ENCODE data around the gene GAREM1.

GAREM1 gene

GRCh38 chr18:32337821-32338220 is 132.9 kb downstream of the GAREM1 start:
- Histone ChIP-seq H3K36me3 (ENCODE audit: insufficient read depth, low read length) (no peaks in the 10 kb centered on the region), H3K4me3 (ENCODE audit: low read length) (no peak overlapping the region), H3K4me1 (ENCODE audit: control insufficient read depth, insufficient read depth, low read length) (no peaks in the 10 kb centered on the region), H3K27me3 (ENCODE audit: control insufficient read depth, insufficient read depth, low read length) (no peaks in the 10 kb centered on the region), H3K9me3 (replicated peaks; ENCODE audit: low read length) (no peaks in the 10 kb centered on the region), H3K4me2 (ENCODE audit: low read length) (no peak overlapping the region), H3K9ac (ENCODE audit: low read depth, low read length) (no peak overlapping the region)

- no peaks in the 10 kb centered on the region for H3K9me3 ChIP-seq (replicated peaks; ENCODE audit: low read length)
Observed at GRCh38 chr18:32337347-32337746, 133.3 kb downstream of the GAREM1 start.

GRCh38 chr18:32335228-32335627 is 135.5 kb downstream of the GAREM1 start:
- Histone ChIP-seq H3K9me3 (replicated peaks; ENCODE audit: low read length) (no peaks in the 10 kb centered on the region), H3K4me1 (ENCODE audit: control insufficient read depth, insufficient read depth, low read length) (no peaks in the 10 kb centered on the region), H3K4me3 (ENCODE audit: low read length) (no peak overlapping the region), H3K9ac (ENCODE audit: low read depth, low read length) (no peak overlapping the region), H3K4me2 (ENCODE audit: low read length) (no peak overlapping the region), H3K27me3 (ENCODE audit: control insufficient read depth, insufficient read depth, low read length) (no peaks in the 10 kb centered on the region), H3K36me3 (ENCODE audit: insufficient read depth, low read length) (no peaks in the 10 kb centered on the region)

More at GRCh38 chr18:32337347-32337746, 133.3 kb downstream of the GAREM1 start:
- Histone ChIP-seq H3K4me1 (ENCODE audit: control insufficient read depth, insufficient read depth, low read length) (no peaks in the 10 kb centered on the region), H3K27me3 (ENCODE audit: control insufficient read depth, insufficient read depth, low read length) (no peaks in the 10 kb centered on the region), H3K4me3 (ENCODE audit: low read length) (no peak overlapping the region), H3K9ac (ENCODE audit: low read depth, low read length) (no peak overlapping the region), H3K4me2 (ENCODE audit: low read length) (no peak overlapping the region), H3K36me3 (ENCODE audit: insufficient read depth, low read length) (no peaks in the 10 kb centered on the region)

- peaks cover 2% of the 10 kb centered on the region for H3K4me1 ChIP-seq (ENCODE audit: control insufficient read depth, insufficient read depth, low read length)
- no peak overlapping the region for H3K9ac ChIP-seq (ENCODE audit: low read depth, low read length)
- H3K4me3 ChIP-seq (ENCODE audit: low read length), result no peak overlapping the region
- H3K36me3 ChIP-seq (ENCODE audit: insufficient read depth, low read length), result no peaks in the 10 kb centered on the region
- H3K27me3 ChIP-seq (ENCODE audit: control insufficient read depth, insufficient read depth, low read length), result no peaks in the 10 kb centered on the region
- no peaks in the 10 kb centered on the region for H3K9me3 ChIP-seq (replicated peaks; ENCODE audit: low read length)
- H3K4me2 ChIP-seq (ENCODE audit: low read length), result no peak overlapping the region
Observed at GRCh38 chr18:32333781-32334180, 136.9 kb downstream of the GAREM1 start.

GRCh38 chr18:32332708-32333107 is 138.0 kb downstream of the GAREM1 start:
- Histone ChIP-seq H3K4me1 (ENCODE audit: control insufficient read depth, insufficient read depth, low read length) (peaks cover 13% of the 10 kb centered on the region), H3K27me3 (ENCODE audit: control insufficient read depth, insufficient read depth, low read length) (no peaks in the 10 kb centered on the region), H3K36me3 (ENCODE audit: insufficient read depth, low read length) (no peaks in the 10 kb centered on the region), H3K9ac (ENCODE audit: low read depth, low read length) (no peak overlapping the region), H3K9me3 (replicated peaks; ENCODE audit: low read length) (no peaks in the 10 kb centered on the region), H3K4me3 (ENCODE audit: low read length) (no peak overlapping the region), H3K4me2 (ENCODE audit: low read length) (no peak overlapping the region)

- H3K9me3 ChIP-seq (replicated peaks; ENCODE audit: low read length), result no peaks in the 10 kb centered on the region
Observed at GRCh38 chr18:32328974-32329373, 141.7 kb downstream of the GAREM1 start.

GRCh38 chr18:32328379-32328778 is 142.3 kb downstream of the GAREM1 start:
- Histone ChIP-seq H3K9me3 (replicated peaks; ENCODE audit: low read length) (no peaks in the 10 kb centered on the region), H3K27me3 (ENCODE audit: control insufficient read depth, insufficient read depth, low read length) (no peaks in the 10 kb centered on the region), H3K36me3 (ENCODE audit: insufficient read depth, low read length) (no peaks in the 10 kb centered on the region), H3K4me3 (ENCODE audit: low read length) (no peak overlapping the region), H3K4me2 (ENCODE audit: low read length) (peak overlapping the region; percentile 34), H3K9ac (ENCODE audit: low read depth, low read length) (peak overlapping the region; percentile 34), H3K4me1 (ENCODE audit: control insufficient read depth, insufficient read depth, low read length) (peaks cover 36% of the 10 kb centered on the region)

More at GRCh38 chr18:32328974-32329373, 141.7 kb downstream of the GAREM1 start:
- H3K4me1 ChIP-seq (ENCODE audit: control insufficient read depth, insufficient read depth, low read length), result peaks cover 34% of the 10 kb centered on the region
- H3K9ac ChIP-seq (ENCODE audit: low read depth, low read length), result no peak overlapping the region
- H3K27me3 ChIP-seq (ENCODE audit: control insufficient read depth, insufficient read depth, low read length), result no peaks in the 10 kb centered on the region
- no peak overlapping the region for H3K4me3 ChIP-seq (ENCODE audit: low read length)
- no peak overlapping the region for H3K4me2 ChIP-seq (ENCODE audit: low read length)
- H3K36me3 ChIP-seq (ENCODE audit: insufficient read depth, low read length), result no peaks in the 10 kb centered on the region

- Histone ChIP-seq H3K9ac (ENCODE audit: low read depth, low read length) (no peak overlapping the region), H3K27me3 (ENCODE audit: control insufficient read depth, insufficient read depth, low read length) (no peaks in the 10 kb centered on the region), H3K4me3 (ENCODE audit: low read length) (no peak overlapping the region), H3K4me2 (ENCODE audit: low read length) (no peak overlapping the region), H3K9me3 (replicated peaks; ENCODE audit: low read length) (no peaks in the 10 kb centered on the region), H3K36me3 (ENCODE audit: insufficient read depth, low read length) (no peaks in the 10 kb centered on the region), H3K4me1 (ENCODE audit: control insufficient read depth, insufficient read depth, low read length) (peaks cover 36% of the 10 kb centered on the region)
Observed at GRCh38 chr18:32326450-32327308, 144.0 kb downstream of the GAREM1 start.

GRCh38 chr18:32324181-32324580 is 146.5 kb downstream of the GAREM1 start:
- H3K4me1 ChIP-seq (ENCODE audit: control insufficient read depth, insufficient read depth, low read length), result peaks cover 36% of the 10 kb centered on the region
- H3K4me2 ChIP-seq (ENCODE audit: low read length), result peak overlapping the region; percentile 48
- no peaks in the 10 kb centered on the region for H3K36me3 ChIP-seq (ENCODE audit: insufficient read depth, low read length)
- peak overlapping the region; percentile 3 for H3K9ac ChIP-seq (ENCODE audit: low read depth, low read length)
- H3K4me3 ChIP-seq (ENCODE audit: low read length), result peak overlapping the region; percentile 8
- H3K27me3 ChIP-seq (ENCODE audit: control insufficient read depth, insufficient read depth, low read length), result no peaks in the 10 kb centered on the region
- H3K9me3 ChIP-seq (replicated peaks; ENCODE audit: low read length), result no peaks in the 10 kb centered on the region

GRCh38 chr18:32321826-32322225 is 148.9 kb downstream of the GAREM1 start:
- Histone ChIP-seq H3K36me3 (ENCODE audit: insufficient read depth, low read length) (no peaks in the 10 kb centered on the region), H3K9ac (ENCODE audit: low read depth, low read length) (no peak overlapping the region), H3K9me3 (replicated peaks; ENCODE audit: low read length) (no peaks in the 10 kb centered on the region), H3K4me3 (ENCODE audit: low read length) (no peak overlapping the region), H3K4me2 (ENCODE audit: low read length) (no peak overlapping the region), H3K27me3 (ENCODE audit: control insufficient read depth, insufficient read depth, low read length) (no peaks in the 10 kb centered on the region), H3K4me1 (ENCODE audit: control insufficient read depth, insufficient read depth, low read length) (peaks cover 39% of the 10 kb centered on the region)

GRCh38 chr18:32319084-32319483 is 151.6 kb downstream of the GAREM1 start:
- Histone ChIP-seq H3K4me3 (ENCODE audit: low read length) (no peak overlapping the region), H3K27me3 (ENCODE audit: control insufficient read depth, insufficient read depth, low read length) (no peaks in the 10 kb centered on the region), H3K4me1 (ENCODE audit: control insufficient read depth, insufficient read depth, low read length) (peaks cover 38% of the 10 kb centered on the region), H3K9ac (ENCODE audit: low read depth, low read length) (no peak overlapping the region), H3K9me3 (replicated peaks; ENCODE audit: low read length) (no peaks in the 10 kb centered on the region), H3K36me3 (ENCODE audit: insufficient read depth, low read length) (no peaks in the 10 kb centered on the region), H3K4me2 (ENCODE audit: low read length) (no peak overlapping the region)

GRCh38 chr18:32318581-32318980 is 152.1 kb downstream of the GAREM1 start:
- peak overlapping the region; percentile 70 for H3K4me2 ChIP-seq (ENCODE audit: low read length)
- H3K9me3 ChIP-seq (replicated peaks; ENCODE audit: low read length), result no peaks in the 10 kb centered on the region
- H3K4me3 ChIP-seq (ENCODE audit: low read length), result peak overlapping the region; percentile 10
- H3K27me3 ChIP-seq (ENCODE audit: control insufficient read depth, insufficient read depth, low read length), result no peaks in the 10 kb centered on the region
- H3K4me1 ChIP-seq (ENCODE audit: control insufficient read depth, insufficient read depth, low read length), result peaks cover 35% of the 10 kb centered on the region
- H3K36me3 ChIP-seq (ENCODE audit: insufficient read depth, low read length), result no peaks in the 10 kb centered on the region
- H3K9ac ChIP-seq (ENCODE audit: low read depth, low read length), result peak overlapping the region; percentile 68
